ENCODE results near the gene SDR42E1. TPM values are rescaled to one million over a fixed set of nuclear protein-coding genes. Genes with fewer than 3 reads are reported as not detected.

The SDR42E1 gene
- total and polyA plus RNA-seq, 2 of the 13 experiments (the other 11 are each of a cell fraction or from before 2014, with no cell fraction given) = 0.01 to 0.13 TPM

DNA sequence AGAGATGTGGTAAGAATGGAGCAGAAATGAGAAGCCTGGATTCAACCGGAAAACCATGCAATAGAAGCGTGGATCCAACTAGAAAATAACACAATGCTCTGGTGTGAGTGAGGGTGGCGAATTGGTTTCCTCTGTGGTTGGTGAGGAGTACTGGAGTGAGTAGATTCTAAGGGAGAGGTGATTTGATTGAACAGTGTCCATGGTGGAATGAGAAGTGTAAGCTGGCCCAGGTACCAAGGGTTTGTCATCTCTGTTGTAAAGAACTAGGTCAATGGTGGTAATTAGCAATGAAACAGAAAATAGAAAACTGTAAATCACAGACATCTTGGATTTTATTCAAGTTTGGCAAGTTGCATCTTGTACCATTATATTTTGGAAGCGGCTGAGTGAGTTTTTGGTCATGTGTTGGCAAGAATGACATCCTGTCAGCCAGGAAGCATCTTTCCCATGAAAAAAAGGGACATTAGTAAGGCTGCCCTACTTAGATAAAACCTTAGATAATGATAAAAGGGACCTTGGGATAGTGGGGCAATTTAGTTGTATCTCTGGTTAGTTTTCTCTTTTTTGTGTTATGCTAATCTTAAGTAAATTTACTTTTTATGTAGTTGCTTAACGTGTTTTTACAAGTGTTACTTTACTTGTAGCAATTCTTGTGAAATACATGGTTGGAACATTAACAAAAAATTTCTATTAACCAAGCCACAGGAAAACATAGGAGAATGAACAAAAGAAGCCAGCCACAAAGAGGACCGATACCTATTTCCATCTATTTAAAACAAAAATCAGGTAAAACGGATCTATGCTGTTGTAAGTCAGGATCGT lies 44.7 kb upstream of the SDR42E1 start (continued):
- TF ChIP-seq GLMP (CRISPR knock-in tag; IDR thresholded peaks at IDR 0.05; ENCODE audit: borderline replicate concordance) (no peak), ZNF263 (CRISPR knock-in tag; IDR thresholded peaks at IDR 0.05) (no peak), SATB2 (CRISPR knock-in tag; IDR thresholded peaks at IDR 0.05) (no peak), BHLHE40 (IDR thresholded peaks at IDR 0.05; ENCODE audit: low read length) (no peak), ZNF775 (CRISPR knock-in tag; IDR thresholded peaks at IDR 0.05; ENCODE audit: borderline replicate concordance) (no peak), WIZ (CRISPR knock-in tag; IDR thresholded peaks at IDR 0.05) (no peak), ZNF441 (CRISPR knock-in tag; IDR thresholded peaks at IDR 0.05; ENCODE audit: borderline replicate concordance) (no peak), TCF12 (IDR thresholded peaks at IDR 0.05) (no peak), TCF12 (CRISPR knock-in tag; IDR thresholded peaks at IDR 0.05) (peak; percentile 63; the same call in 1 of the 2 replicates), FOXA1 (IDR thresholded peaks at IDR 0.05) (no peak), FOXA1 (CRISPR knock-in tag; IDR thresholded peaks at IDR 0.05) (peak; percentile 70)
- TF ChIP-seq, protein P1, sequence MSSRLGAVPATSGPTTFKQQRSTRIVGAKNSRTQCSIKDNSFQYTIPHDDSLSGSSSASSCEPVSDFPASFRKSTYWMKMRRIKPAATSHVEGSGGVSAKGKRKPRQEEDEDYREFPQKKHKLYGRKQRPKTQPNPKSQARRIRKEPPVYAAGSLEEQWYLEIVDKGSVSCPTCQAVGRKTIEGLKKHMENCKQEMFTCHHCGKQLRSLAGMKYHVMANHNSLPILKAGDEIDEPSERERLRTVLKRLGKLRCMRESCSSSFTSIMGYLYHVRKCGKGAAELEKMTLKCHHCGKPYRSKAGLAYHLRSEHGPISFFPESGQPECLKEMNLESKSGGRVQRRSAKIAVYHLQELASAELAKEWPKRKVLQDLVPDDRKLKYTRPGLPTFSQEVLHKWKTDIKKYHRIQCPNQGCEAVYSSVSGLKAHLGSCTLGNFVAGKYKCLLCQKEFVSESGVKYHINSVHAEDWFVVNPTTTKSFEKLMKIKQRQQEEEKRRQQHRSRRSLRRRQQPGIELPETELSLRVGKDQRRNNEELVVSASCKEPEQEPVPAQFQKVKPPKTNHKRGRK (CRISPR knock-in tag; IDR thresholded peaks at IDR 0.05) = no peak
- TF ChIP-seq, protein P2, sequence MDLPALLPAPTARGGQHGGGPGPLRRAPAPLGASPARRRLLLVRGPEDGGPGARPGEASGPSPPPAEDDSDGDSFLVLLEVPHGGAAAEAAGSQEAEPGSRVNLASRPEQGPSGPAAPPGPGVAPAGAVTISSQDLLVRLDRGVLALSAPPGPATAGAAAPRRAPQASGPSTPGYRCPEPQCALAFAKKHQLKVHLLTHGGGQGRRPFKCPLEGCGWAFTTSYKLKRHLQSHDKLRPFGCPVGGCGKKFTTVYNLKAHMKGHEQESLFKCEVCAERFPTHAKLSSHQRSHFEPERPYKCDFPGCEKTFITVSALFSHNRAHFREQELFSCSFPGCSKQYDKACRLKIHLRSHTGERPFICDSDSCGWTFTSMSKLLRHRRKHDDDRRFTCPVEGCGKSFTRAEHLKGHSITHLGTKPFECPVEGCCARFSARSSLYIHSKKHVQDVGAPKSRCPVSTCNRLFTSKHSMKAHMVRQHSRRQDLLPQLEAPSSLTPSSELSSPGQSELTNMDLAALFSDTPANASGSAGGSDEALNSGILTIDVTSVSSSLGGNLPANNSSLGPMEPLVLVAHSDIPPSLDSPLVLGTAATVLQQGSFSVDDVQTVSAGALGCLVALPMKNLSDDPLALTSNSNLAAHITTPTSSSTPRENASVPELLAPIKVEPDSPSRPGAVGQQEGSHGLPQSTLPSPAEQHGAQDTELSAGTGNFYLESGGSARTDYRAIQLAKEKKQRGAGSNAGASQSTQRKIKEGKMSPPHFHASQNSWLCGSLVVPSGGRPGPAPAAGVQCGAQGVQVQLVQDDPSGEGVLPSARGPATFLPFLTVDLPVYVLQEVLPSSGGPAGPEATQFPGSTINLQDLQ (CRISPR knock-in tag; IDR thresholded peaks at IDR 0.05) = no peak
- TF ChIP-seq, protein P3, sequence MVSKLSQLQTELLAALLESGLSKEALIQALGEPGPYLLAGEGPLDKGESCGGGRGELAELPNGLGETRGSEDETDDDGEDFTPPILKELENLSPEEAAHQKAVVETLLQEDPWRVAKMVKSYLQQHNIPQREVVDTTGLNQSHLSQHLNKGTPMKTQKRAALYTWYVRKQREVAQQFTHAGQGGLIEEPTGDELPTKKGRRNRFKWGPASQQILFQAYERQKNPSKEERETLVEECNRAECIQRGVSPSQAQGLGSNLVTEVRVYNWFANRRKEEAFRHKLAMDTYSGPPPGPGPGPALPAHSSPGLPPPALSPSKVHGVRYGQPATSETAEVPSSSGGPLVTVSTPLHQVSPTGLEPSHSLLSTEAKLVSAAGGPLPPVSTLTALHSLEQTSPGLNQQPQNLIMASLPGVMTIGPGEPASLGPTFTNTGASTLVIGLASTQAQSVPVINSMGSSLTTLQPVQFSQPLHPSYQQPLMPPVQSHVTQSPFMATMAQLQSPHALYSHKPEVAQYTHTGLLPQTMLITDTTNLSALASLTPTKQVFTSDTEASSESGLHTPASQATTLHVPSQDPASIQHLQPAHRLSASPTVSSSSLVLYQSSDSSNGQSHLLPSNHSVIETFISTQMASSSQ (IDR thresholded peaks at IDR 0.05; ENCODE audit: low read depth) = peak; percentile 97
- TF ChIP-seq, protein P3 (CRISPR knock-in tag; IDR thresholded peaks at IDR 0.05; ENCODE audit: borderline replicate concordance) = peak; percentile 81; the same call in 1 of the 2 replicates
- TF ChIP-seq, protein P4, sequence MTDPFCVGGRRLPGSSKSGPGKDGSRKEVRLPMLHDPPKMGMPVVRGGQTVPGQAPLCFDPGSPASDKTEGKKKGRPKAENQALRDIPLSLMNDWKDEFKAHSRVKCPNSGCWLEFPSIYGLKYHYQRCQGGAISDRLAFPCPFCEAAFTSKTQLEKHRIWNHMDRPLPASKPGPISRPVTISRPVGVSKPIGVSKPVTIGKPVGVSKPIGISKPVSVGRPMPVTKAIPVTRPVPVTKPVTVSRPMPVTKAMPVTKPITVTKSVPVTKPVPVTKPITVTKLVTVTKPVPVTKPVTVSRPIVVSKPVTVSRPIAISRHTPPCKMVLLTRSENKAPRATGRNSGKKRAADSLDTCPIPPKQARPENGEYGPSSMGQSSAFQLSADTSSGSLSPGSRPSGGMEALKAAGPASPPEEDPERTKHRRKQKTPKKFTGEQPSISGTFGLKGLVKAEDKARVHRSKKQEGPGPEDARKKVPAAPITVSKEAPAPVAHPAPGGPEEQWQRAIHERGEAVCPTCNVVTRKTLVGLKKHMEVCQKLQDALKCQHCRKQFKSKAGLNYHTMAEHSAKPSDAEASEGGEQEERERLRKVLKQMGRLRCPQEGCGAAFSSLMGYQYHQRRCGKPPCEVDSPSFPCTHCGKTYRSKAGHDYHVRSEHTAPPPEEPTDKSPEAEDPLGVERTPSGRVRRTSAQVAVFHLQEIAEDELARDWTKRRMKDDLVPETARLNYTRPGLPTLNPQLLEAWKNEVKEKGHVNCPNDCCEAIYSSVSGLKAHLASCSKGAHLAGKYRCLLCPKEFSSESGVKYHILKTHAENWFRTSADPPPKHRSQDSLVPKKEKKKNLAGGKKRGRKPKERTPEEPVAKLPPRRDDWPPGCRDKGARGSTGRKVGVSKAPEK (CRISPR knock-in tag; IDR thresholded peaks at IDR 0.05; ENCODE audit: borderline replicate concordance) = 0 out of 2 replicates have a peak, but pooled peaks have one; percentile 18
